ENCODE data around the gene LIMS3. TPM values are rescaled to one million over a fixed set of nuclear protein-coding genes. Genes with fewer than 3 reads are reported as not detected.
"Not testable (repeated sequence)": the region's sequence is repeated elsewhere in the genome, so short reads cannot be mapped to it uniquely, and the experiment has no call there.

LIMS3 gene
- polyA plus RNA-seq, 1 experiment: 3.3 TPM

- H3K9me3 ChIP-seq (ENCODE audit: control insufficient read depth, insufficient read depth, low read length); POLR2A ChIA-PET; CTCF ChIA-PET; H3K27me3 ChIP-seq (ENCODE audit: control insufficient read depth, insufficient read depth, low read length); DNase-seq (ENCODE audit: low read depth, low spot score); H3K27ac ChIP-seq (ENCODE audit: low read depth, low read length); H3K4me3 ChIP-seq (ENCODE audit: low read depth, low read length): not testable (repeated sequence)
Observed at GRCh38 chr2:109897769-109898461, 573 bp upstream of the LIMS3 start.

GRCh38 chr2:109905796-109906195 is 7.3 kb downstream of the LIMS3 start:
- CTCF ChIA-PET; POLR2A ChIA-PET; H3K27me3 ChIP-seq (ENCODE audit: control insufficient read depth, insufficient read depth, low read length); H3K27ac ChIP-seq (ENCODE audit: low read depth, low read length); DNase-seq (ENCODE audit: low read depth, low spot score); H3K9me3 ChIP-seq (ENCODE audit: control insufficient read depth, insufficient read depth, low read length); H3K4me3 ChIP-seq (ENCODE audit: low read depth, low read length): not testable (repeated sequence)

GRCh38 chr2:109908626-109909025 is 10.1 kb downstream of the LIMS3 start:
- H3K27me3 ChIP-seq (ENCODE audit: control insufficient read depth, insufficient read depth, low read length); H3K4me3 ChIP-seq (ENCODE audit: low read depth, low read length); POLR2A ChIA-PET; CTCF ChIA-PET; H3K27ac ChIP-seq (ENCODE audit: low read depth, low read length); DNase-seq (ENCODE audit: low read depth, low spot score); H3K9me3 ChIP-seq (ENCODE audit: control insufficient read depth, insufficient read depth, low read length): not testable (repeated sequence)

GRCh38 chr2:109910789-109911188 is 12.3 kb downstream of the LIMS3 start:
- POLR2A ChIA-PET; CTCF ChIA-PET; H3K27ac ChIP-seq (ENCODE audit: low read depth, low read length); H3K4me3 ChIP-seq (ENCODE audit: low read depth, low read length); H3K27me3 ChIP-seq (ENCODE audit: control insufficient read depth, insufficient read depth, low read length); H3K9me3 ChIP-seq (ENCODE audit: control insufficient read depth, insufficient read depth, low read length); DNase-seq (ENCODE audit: low read depth, low spot score): not testable (repeated sequence)

GRCh38 chr2:109913911-109914310 is 15.4 kb downstream of the LIMS3 start:
- POLR2A ChIA-PET; H3K27me3 ChIP-seq (ENCODE audit: control insufficient read depth, insufficient read depth, low read length); H3K9me3 ChIP-seq (ENCODE audit: control insufficient read depth, insufficient read depth, low read length); H3K27ac ChIP-seq (ENCODE audit: low read depth, low read length); H3K4me3 ChIP-seq (ENCODE audit: low read depth, low read length); CTCF ChIA-PET; DNase-seq (ENCODE audit: low read depth, low spot score): not testable (repeated sequence)

- POLR2A ChIA-PET; H3K27ac ChIP-seq (ENCODE audit: low read depth, low read length); H3K9me3 ChIP-seq (ENCODE audit: control insufficient read depth, insufficient read depth, low read length); H3K27me3 ChIP-seq (ENCODE audit: control insufficient read depth, insufficient read depth, low read length); CTCF ChIA-PET; DNase-seq (ENCODE audit: low read depth, low spot score); H3K4me3 ChIP-seq (ENCODE audit: low read depth, low read length): not testable (repeated sequence)
Observed at GRCh38 chr2:109914552-109914951, 16.1 kb downstream of the LIMS3 start.

GRCh38 chr2:109915830-109916229 is 17.3 kb downstream of the LIMS3 start:
- H3K4me3 ChIP-seq (ENCODE audit: low read depth, low read length); POLR2A ChIA-PET; H3K9me3 ChIP-seq (ENCODE audit: control insufficient read depth, insufficient read depth, low read length); H3K27me3 ChIP-seq (ENCODE audit: control insufficient read depth, insufficient read depth, low read length); DNase-seq (ENCODE audit: low read depth, low spot score); H3K27ac ChIP-seq (ENCODE audit: low read depth, low read length); CTCF ChIA-PET: not testable (repeated sequence)

GRCh38 chr2:109920162-109920561 is 21.7 kb downstream of the LIMS3 start:
- H3K27ac ChIP-seq (ENCODE audit: low read depth, low read length); H3K27me3 ChIP-seq (ENCODE audit: control insufficient read depth, insufficient read depth, low read length); POLR2A ChIA-PET; H3K4me3 ChIP-seq (ENCODE audit: low read depth, low read length); DNase-seq (ENCODE audit: low read depth, low spot score); CTCF ChIA-PET; H3K9me3 ChIP-seq (ENCODE audit: control insufficient read depth, insufficient read depth, low read length): not testable (repeated sequence)

GRCh38 chr2:109921543-109922384 is 23.3 kb downstream of the LIMS3 start:
- POLR2A ChIA-PET; H3K9me3 ChIP-seq (ENCODE audit: control insufficient read depth, insufficient read depth, low read length); H3K27me3 ChIP-seq (ENCODE audit: control insufficient read depth, insufficient read depth, low read length); H3K4me3 ChIP-seq (ENCODE audit: low read depth, low read length); DNase-seq (ENCODE audit: low read depth, low spot score); CTCF ChIA-PET; H3K27ac ChIP-seq (ENCODE audit: low read depth, low read length): not testable (repeated sequence)

GRCh38 chr2:109924481-109924880 is 26.0 kb downstream of the LIMS3 start:
- CTCF ChIA-PET; H3K4me3 ChIP-seq (ENCODE audit: low read depth, low read length); POLR2A ChIA-PET; H3K9me3 ChIP-seq (ENCODE audit: control insufficient read depth, insufficient read depth, low read length); H3K27ac ChIP-seq (ENCODE audit: low read depth, low read length); H3K27me3 ChIP-seq (ENCODE audit: control insufficient read depth, insufficient read depth, low read length); DNase-seq (ENCODE audit: low read depth, low spot score): not testable (repeated sequence)

- H3K9me3 ChIP-seq (ENCODE audit: control insufficient read depth, insufficient read depth, low read length); CTCF ChIA-PET; H3K27ac ChIP-seq (ENCODE audit: low read depth, low read length); DNase-seq (ENCODE audit: low read depth, low spot score); H3K4me3 ChIP-seq (ENCODE audit: low read depth, low read length); H3K27me3 ChIP-seq (ENCODE audit: control insufficient read depth, insufficient read depth, low read length); POLR2A ChIA-PET: not testable (repeated sequence)
Observed at GRCh38 chr2:109927803-109928202, 29.3 kb downstream of the LIMS3 start.

GRCh38 chr2:109929222-109929621 is 30.7 kb downstream of the LIMS3 start:
- H3K27ac ChIP-seq (ENCODE audit: low read depth, low read length); DNase-seq (ENCODE audit: low read depth, low spot score); CTCF ChIA-PET; H3K27me3 ChIP-seq (ENCODE audit: control insufficient read depth, insufficient read depth, low read length); H3K9me3 ChIP-seq (ENCODE audit: control insufficient read depth, insufficient read depth, low read length); H3K4me3 ChIP-seq (ENCODE audit: low read depth, low read length); POLR2A ChIA-PET: not testable (repeated sequence)
